ENCODE measurements around the gene MACO1. TPM values are rescaled to one million over a fixed set of nuclear protein-coding genes. Genes with fewer than 3 reads are reported as not detected.
A peak's percentile ranks its signal among the peaks of the same experiment; 100 is the strongest.

MACO1 gene
- total RNA-seq, 1 experiment from 2014 or later = 16.3 TPM

- TF ChIP-seq CTCF (conservative IDR thresholded peaks at IDR 0.05) = peak; percentile 24; the same call in 2 of the 3 replicates
Measured at GRCh38 chr1:25523542-25523941, 92.8 kb downstream of the MACO1 start.

More at GRCh38 chr1:25523542-25523941, 92.8 kb downstream of the MACO1 start:
- no peak overlapping the region for H3K23ac ChIP-seq (ENCODE audit: insufficient read length, low read depth, low read length)
- H3K27ac ChIP-seq (ENCODE audit: insufficient read length, low read depth, low read length) = no peak overlapping the region
- H4K8ac ChIP-seq (replicated peaks; ENCODE audit: insufficient read length, low read depth, low read length) = no peak overlapping the region
- Mint-ChIP-seq H3K36me3 (ENCODE audit: insufficient read depth in 1 of 3, low read depth in 3 of 3) (no peaks in the 10 kb centered on the region; a peak in 1 of 7 replicates), H3K27ac (no peak overlapping the region), H3K4me3 (no peak overlapping the region; a peak in 1 of 5 replicates), H3K9me3 (peaks cover 0 to 5% of the 10 kb centered on the region in 2 experiments; a peak in 2 of 5 replicates), H3K27me3 (ENCODE audit: low read depth) (peaks cover 5% of the 10 kb centered on the region), H3K4me1 (peaks cover 9 to 10% of the 10 kb centered on the region in 2 experiments)
- H3K4me1 ChIP-seq (ENCODE audit: insufficient read depth, low read length) = peaks cover 5% of the 10 kb centered on the region; the same call in 1 of the 2 replicates
- no peak overlapping the region for H3T11ph ChIP-seq (ENCODE audit: low read length)
- H4K20me1 ChIP-seq (ENCODE audit: control insufficient read depth, insufficient read depth, insufficient read length) = no peaks in the 10 kb centered on the region
- no peak overlapping the region for H2BK20ac ChIP-seq (ENCODE audit: low read depth, low read length, poor library complexity, severe bottlenecking)
- H2BK15ac ChIP-seq (ENCODE audit: low read depth, low read length) = no peak overlapping the region
- no peak overlapping the region for H2AFZ ChIP-seq (ENCODE audit: low read length)
- H3K9ac ChIP-seq (ENCODE audit: extremely low read depth, insufficient read length, low read length) = no peak overlapping the region
- H2BK12ac ChIP-seq (ENCODE audit: insufficient read length, low read depth, low read length) = no peak overlapping the region
- no peak overlapping the region for H3K4ac ChIP-seq (ENCODE audit: low read depth, low read length)
- no peak overlapping the region for H2BK5ac ChIP-seq (ENCODE audit: insufficient read length, low read length)
- H2BK120ac ChIP-seq (ENCODE audit: low read depth, low read length, poor library complexity, severe bottlenecking) = no peak overlapping the region
- no peaks in the 10 kb centered on the region for H3K23me2 ChIP-seq (ENCODE audit: insufficient read length, low read depth, low read length, poor library complexity, severe bottlenecking)
- H3K14ac ChIP-seq (ENCODE audit: insufficient read depth, low read length) = no peak overlapping the region; the same call in 1 of the 2 replicates
- no peak overlapping the region for H2AK5ac ChIP-seq (ENCODE audit: insufficient read length, low read length)
- no CpG with 5 or more reads among the region's 10 CpGs for WGBS (ENCODE audit: extremely low coverage, insufficient read length, low lambda C conversion rate)
- no peak overlapping the region for H3K56ac ChIP-seq (ENCODE audit: insufficient read length, low read depth, low read length)
- H4K91ac ChIP-seq (ENCODE audit: insufficient read length, low read depth, low read length) = no peak overlapping the region
- H3K27me3 ChIP-seq (ENCODE audit: insufficient read depth, low read length) = no peaks in the 10 kb centered on the region
- H3K9me3 ChIP-seq (ENCODE audit: control insufficient read depth, low read depth, low read length) = no peaks in the 10 kb centered on the region
- no peak for DNase-seq
- no peaks in the 10 kb centered on the region for H3K79me1 ChIP-seq (ENCODE audit: insufficient read depth, low read depth, low read length, poor library complexity, severe bottlenecking)
- H3K18ac ChIP-seq (ENCODE audit: insufficient read length, low read depth, low read length) = no peak overlapping the region
- H3K4me2 ChIP-seq (ENCODE audit: insufficient read depth, insufficient read length, low read length) = no peak overlapping the region
- H3K79me2 ChIP-seq (ENCODE audit: insufficient read depth, low read length) = no peaks in the 10 kb centered on the region
- H4K5ac ChIP-seq (ENCODE audit: insufficient read length, low read depth, low read length) = no peak overlapping the region
